HG03108 (cell line): ENCODE measurements around the gene HS3ST6.
A peak's percentile ranks its signal among the peaks of the same experiment; 100 is the strongest.
"Not testable (repeated sequence)": the region's sequence is repeated elsewhere in the genome, so short reads cannot be mapped to it uniquely, and the experiment has no call there.

Experiments
- ATAC-seq: cut with Tn5 transposase; IDR thresholded peaks from one replicate; pipeline ENCODE4 v1.9.1; 2021; ENCODE audit warnings: moderate library complexity; ENCODE audit not compliant: unreplicated experiment

The HS3ST6 gene

DNA sequence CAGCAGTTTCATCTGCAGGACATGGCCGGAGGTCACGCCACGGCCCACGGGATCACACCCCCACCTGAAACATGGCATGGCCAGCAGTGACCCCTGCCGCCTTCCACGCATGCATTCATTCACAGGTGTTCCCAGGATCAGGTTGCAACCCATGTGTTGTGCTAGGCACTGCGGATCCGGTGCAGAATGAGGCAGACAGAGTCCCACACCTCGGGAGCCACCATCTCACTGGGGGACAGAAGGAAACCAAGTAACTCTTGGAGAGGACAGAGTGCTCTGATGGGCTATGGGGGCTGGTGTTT lies 29.1 kb upstream of the HS3ST6 start:
- ATAC-seq: no peak

DNA sequence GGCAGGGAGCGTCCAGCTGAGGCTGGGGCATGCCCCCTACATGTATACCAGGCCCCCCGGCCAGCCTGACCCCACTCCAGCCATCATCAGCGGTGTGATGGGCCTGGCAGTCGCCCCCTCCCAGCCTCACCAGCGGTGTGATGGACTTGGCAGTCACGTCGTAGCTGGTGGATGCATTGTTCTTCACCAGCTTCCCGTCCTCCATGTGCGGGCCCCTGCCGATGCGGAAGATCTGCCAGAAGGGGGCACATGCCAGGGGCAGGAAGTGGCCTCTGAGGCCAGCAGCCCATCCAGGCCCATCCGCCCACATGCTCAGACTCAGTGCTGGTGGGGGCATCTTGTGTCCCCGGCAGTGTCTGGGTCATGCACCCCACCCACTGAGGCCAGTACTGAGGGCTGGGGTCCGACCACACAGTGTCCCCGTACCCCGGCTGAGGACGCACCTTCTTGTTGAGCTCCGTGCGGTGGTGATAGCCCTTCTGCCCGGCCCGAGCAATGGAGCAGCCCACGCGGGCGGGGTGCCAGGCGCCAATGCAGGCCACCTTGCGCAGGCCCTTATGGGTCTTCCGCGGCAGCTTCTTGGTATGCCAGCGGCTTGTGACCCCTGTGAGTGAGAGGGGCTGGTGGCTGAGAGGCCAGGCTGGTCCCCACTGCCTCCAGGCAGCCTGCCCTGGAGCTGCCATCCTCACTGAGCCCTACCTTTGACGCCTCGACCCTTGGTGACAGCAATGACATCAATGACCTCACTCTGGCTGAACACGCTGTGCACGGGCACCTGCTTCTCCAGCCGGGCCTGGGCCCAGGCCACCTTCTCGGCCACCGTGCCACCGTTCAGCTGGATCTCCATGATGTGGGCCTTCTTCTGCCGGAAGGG lies 28.5 kb upstream of the HS3ST6 start:
- ATAC-seq: no peak

DNA sequence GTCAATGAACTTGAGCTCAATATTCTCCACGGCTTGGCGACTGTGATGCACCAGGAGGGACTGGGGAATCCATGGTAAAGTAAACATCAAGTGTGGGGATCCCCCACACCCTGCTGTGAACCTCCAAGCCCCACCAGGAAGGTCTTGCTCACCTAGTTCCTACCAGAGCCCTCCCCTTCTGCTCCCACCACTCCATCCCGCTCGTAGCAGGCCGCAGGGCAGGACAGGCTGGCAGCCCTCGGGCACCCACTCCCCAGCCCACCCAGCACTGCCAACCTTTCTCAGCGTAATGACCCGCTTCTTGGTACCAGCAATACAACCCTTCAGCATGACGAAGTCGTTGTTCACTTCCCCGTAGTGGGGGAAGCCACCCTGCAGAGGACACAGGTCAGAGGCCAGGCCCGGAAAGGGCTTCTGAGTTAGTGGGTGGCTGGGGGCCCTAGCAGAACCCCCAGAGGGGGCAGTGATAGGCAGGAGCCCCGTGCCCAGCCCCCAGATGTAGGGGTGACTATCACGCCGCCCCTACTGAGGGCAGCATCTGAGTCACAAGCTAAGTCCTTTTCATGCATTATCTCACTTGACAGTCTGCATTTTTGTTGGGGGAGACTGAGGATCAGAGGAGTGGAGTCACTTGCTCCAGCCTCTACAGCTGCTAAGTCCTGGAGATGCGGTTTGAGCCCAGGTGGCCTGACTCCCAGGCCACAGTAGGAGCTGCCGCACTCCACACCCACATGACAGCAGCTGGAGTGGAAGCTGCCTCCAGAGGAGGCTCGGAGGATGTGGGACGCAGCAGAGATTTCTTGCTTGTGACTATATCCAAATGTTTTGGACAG lies 27.6 kb upstream of the HS3ST6 start:
- ATAC-seq: no peak

DNA sequence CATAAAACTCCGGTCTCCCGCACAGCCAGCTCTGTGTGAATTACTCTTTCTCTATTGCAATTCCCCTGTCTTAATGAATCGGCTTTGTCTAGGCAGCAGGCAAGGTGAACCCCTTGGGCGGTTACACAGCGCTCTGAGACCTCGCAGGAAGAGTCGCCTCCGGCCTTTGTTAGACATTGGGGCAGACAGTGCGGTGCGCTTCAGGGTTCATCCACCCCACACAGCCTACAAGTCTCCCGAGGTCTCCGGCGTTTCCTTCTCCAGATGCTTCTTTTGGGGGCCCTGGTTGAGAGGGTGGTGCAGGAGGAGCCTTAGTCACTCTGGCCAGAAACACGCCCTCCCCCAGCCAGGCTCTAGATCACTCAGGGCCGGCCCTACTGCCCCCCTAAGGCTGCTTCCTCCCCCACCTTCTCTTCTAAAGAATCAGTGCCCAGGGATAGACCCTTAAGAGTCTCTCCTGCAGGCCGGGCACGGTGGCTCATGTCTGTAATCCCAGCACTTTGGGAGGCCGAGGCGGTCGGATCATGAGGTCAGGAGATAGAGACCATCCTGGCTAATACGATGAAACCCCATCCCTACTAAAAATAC lies 26.5 kb upstream of the HS3ST6 start:
- no peak for ATAC-seq

DNA sequence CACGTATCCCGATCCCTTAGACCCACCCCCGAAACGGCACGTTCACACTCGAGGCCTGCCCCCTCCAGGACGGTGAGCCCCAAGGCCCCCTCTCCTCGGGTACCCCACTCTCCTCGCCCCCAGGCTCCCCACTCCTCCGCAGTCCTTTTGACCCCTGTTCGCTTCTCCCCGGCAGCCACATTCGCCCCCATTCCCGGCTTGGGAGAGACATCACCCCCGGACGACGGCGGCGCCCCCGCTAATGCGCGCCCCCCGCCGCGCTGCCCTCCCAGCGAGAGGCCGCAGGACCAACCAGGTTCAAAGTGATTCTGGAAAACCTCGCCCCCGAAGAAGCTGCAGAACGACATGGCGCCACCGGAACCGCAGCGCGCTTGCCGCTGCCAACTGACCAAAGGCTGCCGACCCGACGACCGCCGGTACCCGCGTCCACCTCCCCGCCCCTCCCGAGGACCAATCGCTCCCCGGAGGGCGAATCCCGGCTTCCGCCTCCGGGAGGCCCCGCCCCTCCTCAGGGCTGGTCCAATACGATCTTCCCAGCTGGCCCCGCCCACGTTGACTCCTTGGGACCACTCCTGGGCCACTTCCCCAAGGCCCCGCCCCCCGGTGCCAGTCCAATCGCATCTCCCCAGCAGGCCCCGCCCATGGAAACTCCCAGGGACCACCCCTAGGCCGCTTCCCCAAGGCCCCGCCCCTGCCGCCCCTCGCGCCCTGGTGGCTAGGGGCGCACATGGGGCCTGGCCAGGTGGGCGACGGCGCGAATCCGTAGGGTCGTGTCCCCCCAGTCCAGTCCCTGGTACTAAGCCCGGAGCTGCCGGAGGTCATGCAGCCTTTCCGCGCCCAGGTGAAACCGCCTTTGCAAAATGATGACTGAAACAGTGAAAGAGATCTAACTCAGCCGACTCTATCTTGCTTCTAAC lies 24.9 kb upstream of the HS3ST6 start, which contains the start of gene MSRB1:
Gene MSRB1, minus strand, starts transcription at position 390 of the 917 bp plus-strand sequence. Its CDS starts 43 bp downstream, at position 347.
- peak; percentile 96 for ATAC-seq

DNA sequence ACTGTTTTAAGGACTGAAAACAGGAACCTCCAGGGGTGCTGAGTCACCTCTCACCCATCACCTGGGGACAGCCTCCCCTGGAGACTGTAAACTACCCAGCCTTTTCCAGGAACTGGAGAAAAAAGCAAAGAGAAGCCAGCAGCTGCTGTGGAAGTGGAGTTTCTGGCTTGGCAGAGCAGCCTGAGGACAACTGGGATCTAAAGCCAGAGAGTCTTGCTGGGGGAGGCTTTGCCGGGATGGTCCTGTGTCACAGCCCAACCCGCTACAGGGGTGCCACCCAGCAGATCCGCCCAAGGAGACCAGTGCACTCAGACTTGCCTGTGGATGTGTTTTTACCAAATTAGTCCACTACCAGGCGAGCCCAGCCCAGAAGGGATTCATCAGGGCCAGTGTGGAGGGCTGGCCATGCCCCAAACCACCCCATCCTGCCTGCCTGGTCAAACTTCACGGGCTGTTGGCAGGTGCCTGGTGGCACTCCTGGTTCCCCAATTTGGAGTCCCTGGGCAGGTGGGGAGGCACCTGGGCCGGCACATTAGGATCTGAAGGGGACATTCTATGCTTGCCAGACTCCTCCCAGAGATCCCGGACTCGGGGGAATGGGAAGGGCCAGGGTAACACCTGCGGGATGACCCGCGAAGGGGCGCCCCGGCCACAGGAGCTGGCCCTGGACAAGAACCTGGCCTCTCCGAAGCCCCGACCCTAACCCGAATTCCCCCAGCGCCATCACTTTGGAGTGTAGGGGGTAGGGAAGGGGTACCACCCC lies 24.0 kb upstream of the HS3ST6 start:
- no peak for ATAC-seq

DNA sequence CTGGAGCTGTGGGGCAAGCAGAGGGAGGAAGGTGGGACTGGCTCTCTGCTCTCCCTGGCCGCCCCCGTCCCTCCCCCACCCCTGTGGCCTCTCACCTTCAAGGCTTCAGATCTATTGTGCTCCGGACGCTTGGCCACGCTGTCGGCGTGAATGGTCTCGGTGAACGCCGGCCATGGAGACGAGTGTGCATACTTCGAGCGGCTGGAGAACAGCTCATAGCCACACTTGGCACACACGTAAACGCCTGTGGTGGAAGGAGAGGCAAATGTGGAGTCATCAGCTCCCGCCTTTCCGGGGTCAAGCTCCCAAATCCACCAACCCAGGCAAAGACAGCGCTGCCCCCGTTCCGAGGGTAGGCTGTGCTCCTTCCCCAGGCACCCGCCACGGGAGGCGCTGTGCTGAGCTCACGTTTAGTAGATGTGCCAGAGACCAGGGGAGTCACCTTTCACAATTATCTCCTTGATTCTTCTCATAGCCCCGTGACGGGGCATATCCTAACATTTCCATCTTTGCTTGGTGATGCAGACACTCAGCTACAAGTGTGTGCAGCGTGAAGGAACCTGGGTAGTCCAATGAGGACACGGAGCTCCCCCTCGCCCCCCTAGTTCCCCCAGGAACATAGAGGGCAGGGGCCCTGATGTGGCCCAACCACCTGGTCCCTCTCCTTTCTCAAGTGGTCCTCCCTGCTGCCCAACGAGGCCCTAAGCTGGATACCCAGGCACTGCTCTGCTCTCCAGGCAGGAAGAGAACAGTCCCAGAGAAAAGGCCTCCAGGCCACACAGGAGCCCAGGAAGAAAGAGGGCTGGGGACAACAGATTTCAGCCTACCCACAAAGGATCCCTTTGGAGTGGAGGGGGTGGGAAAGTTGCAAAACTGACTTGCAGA lies 23.2 kb upstream of the HS3ST6 start:
- ATAC-seq: no peak

DNA sequence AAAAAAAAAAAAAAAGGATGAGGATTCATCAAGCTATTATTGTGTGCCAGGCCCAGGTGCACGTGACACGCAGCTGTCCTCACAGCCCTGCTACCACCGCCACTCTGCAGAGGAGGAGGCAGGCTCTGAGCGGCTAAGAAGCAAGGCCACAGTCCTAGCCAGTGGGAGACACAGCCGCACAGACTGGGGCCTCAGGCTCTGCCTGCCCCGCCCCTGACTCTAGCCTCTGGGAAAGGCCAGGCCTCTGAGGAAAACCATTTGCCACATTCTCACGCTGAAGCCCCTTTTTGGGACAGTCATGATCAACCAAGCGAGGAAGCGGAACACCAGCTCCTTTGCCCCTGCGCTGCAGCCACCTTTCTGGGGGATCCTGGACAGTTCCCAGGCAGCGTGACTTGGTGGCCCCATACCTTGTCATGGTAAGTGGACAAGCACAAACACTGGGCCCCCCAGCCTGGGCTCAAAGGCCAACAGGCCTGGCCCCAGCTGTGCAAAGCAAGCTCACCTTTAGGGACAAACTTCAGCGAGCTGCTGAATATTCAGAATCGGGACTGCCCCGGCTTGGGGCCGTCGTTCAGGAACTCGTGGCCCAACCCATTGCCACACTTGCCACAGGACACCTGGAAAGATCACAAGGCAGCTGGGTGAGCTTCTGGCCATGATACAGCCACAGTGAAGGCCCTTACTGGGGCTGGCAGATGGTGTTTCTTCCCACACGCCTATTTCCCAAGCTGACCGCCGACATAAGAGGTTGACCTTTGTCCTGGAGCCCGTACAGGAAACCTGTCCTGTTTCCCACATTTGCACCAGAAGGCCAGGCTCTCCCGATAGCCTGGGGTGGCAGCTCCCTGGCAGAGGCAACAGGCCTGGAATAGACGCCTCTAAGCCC lies 22.3 kb upstream of the HS3ST6 start:
- ATAC-seq: no peak

DNA sequence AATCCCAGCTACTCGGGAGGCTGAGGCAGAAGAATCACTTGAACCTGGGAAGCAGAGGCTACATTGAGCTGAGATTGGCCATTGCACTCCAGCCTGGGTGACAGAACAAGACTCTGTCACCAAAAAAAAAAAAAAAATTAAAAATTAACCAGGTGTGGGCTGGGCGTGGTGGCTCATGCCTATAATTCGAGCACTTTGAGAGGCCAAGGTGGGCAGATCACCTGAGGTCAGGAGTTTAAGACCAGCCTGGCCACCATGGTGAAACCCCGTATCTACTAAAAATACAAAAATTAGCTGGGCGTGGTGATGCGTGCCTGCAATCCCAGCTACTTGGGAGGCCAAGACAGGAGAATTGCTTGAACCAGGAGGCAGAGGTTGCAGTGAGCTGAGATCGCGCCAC lies 21.6 kb upstream of the HS3ST6 start:
- not testable (repeated sequence) for ATAC-seq

DNA sequence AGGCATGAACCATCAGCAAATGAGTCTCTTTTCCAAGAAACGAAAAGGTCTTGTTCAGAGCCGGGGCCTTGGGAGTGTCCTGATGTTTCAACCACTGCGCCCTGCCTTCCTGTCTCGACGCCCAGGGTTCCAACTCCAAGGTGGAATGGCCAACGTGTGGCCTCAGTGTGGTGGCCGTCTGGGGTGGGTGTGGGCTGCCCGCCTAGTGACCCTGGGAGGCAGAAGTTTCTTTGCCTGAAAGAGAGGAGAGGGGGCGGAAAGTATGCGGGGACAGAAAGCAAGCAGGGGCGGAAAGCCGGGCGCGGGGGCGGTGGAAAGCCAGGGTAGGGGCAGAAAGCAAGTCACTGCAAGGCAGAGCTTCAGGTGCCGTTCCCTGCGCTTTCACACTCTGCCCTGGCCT lies 20.7 kb upstream of the HS3ST6 start:
- no peak for ATAC-seq

DNA sequence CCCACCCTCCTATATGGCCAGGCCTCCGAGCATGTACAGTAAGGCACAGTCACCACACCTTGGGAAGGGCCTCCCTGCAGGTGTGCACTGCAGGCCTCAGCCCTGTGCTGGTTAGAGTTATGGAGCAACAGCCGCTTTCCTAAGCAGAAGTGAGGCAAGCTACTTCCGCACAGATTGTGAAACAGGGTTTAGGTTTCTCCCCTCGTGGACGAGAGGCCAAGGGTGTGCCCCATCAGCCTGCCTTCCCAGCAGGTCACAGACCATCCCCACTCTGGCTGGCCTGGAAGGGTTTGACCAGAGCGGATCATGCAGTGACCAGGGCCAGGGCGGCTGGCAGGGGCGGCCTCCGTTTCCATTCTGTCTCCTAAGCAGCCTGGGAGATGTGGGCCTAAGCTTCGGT lies 20.1 kb upstream of the HS3ST6 start:
- no peak for ATAC-seq

DNA sequence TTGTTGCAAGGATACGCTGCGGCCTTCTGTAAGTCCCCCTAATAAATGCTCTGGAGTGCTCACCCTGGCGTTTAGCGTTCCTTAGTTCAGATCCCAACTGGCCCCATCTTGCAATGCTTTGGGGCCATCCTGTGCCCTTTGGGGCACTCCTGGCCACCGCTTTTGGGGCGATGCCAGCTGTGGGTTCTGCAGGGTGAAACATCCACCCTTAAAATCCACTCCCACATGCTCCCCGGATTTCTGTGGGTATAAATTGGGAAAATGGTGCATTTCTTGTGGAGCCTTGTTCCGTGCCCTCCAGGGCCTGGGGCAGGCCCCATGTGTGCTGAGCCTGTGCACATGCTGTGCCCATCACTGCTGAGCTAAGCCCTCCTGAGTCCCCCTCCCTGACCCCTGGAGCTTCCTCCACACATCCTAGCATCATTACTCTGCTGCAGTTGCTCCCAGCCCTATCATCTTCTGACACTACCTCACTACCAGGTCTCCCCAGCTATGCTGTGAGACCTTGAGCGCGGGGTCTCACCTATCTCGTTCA lies 18.8 kb upstream of the HS3ST6 start:
- no peak for ATAC-seq

DNA sequence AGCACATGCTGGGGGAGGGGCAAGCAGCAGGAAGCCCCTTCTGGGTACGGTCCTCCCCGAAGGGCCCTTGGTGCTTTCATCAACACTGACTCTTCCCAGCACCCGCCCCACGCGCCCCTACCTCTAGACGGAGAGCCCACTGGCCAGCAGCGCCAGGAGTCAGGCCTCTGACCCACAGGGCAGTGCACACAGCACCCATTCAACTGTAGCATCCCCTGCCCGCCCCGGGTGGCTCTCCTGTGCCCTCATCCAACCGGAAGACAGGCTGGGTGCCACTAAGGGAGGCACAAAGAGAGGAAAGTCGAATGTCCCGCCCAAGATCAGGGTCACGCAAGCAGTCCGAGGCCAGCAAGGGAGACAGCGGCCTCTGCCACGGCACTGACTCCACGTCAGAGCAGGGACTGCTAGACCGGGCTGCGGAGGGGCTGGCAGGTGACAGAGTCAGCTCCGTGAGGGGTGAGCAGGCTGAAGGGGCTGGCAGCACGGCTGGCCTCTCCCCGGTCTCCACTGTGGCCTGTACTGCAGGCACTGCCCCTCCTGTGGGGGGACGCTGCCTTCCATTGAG lies 15.0 kb upstream of the HS3ST6 start:
- ATAC-seq: no peak

DNA sequence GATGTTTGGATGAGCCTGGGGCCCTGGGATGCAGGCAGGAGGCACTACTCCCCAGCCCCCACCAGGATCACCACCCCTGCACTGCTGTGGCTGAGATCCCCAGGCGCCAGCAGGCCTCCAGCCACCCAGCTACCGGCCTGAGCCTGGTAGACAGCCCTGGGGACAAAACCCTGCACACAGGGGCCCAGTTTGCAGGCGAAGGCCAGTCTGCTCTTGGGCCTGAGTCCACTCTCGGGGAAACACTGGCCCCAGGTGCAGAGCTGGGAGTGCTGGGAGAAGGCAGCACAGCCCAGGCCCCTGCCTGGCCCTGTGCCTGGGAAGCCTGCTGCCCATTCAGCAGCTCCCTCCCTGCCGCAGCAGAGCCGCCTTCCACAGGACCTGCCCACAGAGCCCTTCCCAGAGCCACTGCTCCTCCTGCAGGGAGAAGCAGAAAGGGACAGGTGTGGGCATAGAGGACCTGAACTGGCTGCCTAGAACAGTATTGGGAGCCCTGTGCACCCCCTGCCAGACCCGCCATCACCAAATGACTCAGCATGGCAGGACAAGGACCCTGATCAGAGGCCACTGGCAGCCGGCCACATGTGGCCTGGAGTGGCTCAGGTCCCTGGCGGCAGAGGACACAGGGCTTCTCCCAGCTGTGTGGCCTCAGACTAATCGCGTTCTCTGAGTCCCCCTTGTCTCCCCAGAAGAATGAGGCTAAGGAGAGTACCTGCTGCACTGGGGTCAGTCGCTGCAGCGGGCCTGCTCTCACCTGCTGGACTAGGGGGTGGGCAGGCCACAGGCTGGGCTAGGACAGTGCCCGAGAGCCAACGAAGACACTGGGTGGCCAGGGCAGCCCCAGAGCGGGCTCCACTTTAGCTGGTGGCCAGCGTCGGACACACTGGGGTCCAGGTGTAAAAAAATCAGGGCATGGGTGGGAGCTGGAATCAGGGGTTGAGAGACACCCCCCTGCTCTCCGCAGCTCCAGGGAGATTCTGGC lies 14.1 kb upstream of the HS3ST6 start:
- ATAC-seq: no peak

DNA sequence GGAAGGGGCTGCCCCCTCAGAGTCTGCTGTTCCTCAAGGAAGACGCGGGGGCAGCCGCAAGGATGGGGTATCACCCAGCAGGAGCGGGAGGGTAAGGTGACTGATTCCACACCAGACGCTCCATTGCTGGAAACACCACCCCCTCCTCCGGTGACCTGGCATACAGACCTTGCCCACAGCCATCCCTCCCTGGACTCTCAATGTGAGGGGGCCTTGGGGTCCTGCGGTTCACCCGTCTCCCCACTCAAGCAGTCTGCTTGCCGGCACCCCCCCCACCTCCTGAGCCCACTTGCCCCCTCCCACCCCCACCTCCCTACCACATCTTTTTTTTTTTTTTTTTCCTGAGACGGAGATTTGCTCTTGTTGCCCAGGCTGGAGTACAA lies 12.1 kb upstream of the HS3ST6 start:
- ATAC-seq: no peak

DNA sequence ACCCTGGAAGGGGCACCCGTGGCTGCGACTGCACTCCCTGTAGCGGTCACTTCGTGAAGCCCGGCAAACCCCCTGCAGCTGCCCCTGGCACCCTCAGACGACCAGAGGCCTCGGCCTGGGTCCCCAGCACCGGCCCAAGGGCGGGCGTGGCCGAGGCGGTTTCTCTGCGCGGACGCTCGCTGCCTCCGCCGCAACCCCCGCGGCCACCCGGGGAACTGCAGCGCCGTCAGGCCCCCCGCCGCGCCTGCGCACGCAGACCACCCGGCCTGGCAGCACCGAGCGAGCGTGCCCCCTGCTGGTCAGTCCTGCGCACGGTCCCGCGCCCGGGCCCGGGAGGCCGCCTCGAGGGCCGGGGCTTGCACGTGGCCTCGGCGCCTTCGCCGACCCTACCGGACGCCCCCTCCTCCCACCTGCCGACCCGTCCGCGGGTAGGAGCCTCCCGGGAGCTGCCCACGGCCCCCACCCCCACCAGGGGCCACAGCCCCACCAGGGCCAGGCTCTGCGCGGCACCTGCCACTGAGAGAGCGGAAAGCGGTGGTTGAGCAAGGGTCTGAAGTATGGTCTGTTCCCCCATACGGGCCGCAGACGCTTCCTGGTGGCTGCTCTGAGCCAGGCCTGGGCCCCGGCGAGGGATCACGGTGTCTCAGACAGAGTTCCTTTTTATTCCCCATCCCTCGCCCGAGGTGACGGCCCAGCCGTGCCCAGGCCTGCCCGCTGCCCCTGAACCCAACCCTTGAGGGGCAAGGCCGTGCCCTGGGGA lies 11.5 kb upstream of the HS3ST6 start:
- ATAC-seq: peak; percentile 80
